OCI-M2 (cell line): Measurements from ENCODE around the gene HSP90B1.
A peak's percentile ranks its signal among the peaks of the same experiment; 100 is the strongest.

Experiments
- DNase-seq: peaks from one replicate; lab custom pipeline; 2025; ENCODE audit not compliant: unreplicated experiment; lab: John Stamatoyannopoulos, UW

Gene HSP90B1

GRCh38 chr12:103929046-103929783, 995 bp upstream of the HSP90B1 start:
- peak; percentile 90 for DNase-seq

GRCh38 chr12:103929784-103930033, 501 bp upstream of the HSP90B1 start:
- no peak for DNase-seq

GRCh38 chr12:103930787-103931735, 851 bp downstream of the HSP90B1 start:
- no peak for DNase-seq

DNA sequence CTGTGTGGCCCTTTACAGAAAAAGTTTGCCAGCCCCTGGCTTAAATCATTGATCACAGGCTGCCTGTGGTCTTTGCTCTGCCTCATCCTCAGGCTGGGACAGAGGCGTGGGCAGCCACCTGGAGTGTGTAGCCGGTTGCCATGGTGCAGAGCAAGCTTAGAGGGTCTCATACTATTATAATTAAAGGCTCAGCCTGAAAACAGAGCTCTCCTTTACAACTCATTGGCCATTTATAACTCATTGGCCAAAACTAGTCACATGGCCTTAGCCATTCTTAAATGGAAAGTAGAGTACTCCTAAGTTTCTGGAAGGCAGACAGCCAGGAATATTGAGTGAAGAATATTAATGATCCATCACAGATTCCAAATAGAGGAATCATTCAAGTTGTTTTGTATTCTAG, 3.0 kb downstream of the HSP90B1 start:
- DNase-seq = no peak

DNA sequence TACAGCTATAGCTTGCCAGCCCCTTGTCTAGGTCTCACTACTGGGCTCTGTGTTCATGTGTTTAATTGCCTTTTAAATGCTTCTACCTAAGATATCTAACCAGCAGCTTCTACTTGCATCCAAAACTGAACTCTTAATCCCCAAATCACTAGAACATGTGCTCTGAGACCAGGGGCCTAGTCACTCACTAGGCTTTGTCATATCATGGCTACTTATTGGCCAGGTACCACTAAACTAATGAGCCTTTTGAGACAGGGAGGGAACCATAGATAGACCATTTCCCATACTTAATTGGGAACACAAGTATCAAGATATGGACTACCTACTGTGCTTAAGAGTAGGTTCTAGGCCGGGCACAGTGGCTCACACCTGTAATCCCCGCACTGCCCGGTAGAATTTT, 6.5 kb downstream of the HSP90B1 start:
- DNase-seq = no peak

DNA sequence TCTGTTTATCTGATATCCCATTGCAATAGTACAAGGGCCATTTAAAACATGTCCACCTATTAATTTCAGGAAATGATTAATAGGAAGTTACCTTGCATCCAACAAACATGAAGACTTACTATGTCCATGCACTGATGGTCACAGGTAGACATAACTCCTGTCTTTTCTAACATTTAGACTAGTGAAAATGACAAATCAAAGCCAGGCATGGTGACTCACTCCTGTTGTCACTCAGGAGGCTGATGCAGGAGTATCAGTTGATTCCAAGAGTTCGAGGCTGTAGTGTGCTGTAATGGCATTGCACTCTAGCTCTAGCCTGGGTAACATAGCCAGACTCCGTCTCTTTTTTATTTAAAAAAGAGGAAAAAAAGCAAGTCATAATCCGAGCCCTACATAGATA, 14.8 kb downstream of the HSP90B1 start:
- no peak for DNase-seq

GRCh38 chr12:103947871-103948555, 17.8 kb downstream of the HSP90B1 start:
- no peak for DNase-seq

DNA sequence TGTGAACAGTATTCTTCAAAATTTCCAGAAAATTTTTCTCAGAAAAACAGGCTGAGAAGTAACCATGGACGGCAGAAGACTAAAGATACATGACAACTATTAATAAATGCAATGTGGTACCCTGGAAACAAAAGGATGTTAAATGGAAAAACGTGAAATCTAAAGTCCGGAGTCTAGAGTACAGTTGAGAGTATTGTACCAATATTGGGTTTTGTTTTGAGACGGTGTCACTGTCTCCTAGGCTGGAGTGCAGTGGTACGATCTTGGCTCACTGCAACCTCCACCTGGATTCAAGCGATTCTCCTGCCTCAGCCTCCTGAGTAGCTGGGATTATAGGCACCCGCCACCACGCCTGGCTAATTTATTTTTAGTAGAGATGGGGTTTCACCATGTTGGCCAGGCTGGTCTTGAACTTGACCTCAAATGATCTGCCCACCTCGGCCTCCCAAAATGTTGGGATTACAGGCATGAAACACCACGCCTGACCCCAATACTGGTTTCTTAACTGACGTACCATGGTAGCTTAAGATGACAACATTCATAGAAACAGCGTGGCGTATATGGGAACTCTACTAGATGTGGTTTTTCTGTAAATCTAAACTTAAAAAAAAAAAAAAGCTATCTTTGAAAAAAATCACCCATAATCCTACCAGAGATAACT, 18.7 kb downstream of the HSP90B1 start:
- DNase-seq = no peak

GRCh38 chr12:103952497-103952896, 22.3 kb downstream of the HSP90B1 start:
- no peak for DNase-seq

DNA sequence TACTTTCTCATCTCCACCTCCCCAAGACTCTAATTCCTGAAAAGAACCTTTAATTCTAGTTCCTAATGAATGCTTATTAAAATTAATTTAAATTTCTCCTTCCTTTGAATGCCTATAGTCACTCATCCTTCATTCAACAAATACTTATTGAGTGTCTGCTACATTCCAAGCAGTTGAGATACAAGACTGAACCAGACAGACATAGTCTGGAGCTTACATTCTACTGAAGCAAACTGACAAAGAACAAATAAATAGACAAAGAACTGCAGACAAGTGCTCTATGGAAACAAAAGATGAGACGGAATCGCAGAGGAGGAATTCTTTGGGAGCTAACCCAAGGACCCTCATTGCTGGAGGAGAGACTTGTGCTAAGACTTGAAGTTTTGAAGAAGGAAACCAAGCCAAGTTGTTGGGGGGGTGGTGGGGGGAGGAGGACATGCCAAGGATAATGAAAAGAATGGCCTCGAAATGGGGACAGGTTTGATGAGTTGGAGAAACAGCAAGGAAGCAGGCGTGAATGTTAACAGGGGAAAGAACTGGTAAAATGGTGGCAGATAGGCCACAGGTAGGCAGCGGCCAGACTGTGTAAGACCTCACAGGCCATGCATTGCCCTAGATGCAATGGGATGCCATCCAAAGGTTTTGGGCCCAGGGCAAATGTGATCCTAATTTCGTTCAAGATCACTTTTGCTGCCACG, 25.8 kb downstream of the HSP90B1 start:
- DNase-seq = no peak

GRCh38 chr12:103956509-103957027, 26.4 kb downstream of the HSP90B1 start:
- DNase-seq = no peak

- no peak for DNase-seq
These were observed 27.7 kb downstream of the HSP90B1 start for GRCh38 chr12:103957865-103958388.

- no peak for DNase-seq
These were observed 28.4 kb downstream of the HSP90B1 start for GRCh38 chr12:103958621-103959020.

GRCh38 chr12:103960616-103961227, 30.5 kb downstream of the HSP90B1 start:
- DNase-seq = no peak

DNA sequence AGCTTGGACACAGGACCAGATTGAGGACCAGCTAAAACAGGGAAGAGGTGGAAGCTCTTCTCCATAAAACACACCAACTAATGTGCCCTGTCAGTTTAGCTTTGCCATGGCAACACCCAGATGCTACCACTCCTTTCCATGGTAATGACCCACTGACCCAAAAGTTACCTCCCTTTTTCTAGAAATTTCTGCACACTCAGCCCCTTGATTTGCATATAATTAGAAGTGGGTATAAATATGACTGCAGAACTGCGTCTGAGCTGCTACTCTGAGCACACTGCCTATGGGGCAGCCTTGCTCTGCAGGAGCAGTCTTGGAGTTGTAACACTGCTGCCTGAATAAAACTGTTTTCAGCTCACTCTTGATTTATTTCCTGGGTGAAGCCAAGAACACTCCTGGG, 32.3 kb downstream of the HSP90B1 start:
- no peak for DNase-seq

- no peak for DNase-seq
These were observed 34.6 kb downstream of the HSP90B1 start for GRCh38 chr12:103964805-103965204.

- DNase-seq = no peak
These were observed 35.0 kb downstream of the HSP90B1 start for GRCh38 chr12:103965255-103965589.

DNA sequence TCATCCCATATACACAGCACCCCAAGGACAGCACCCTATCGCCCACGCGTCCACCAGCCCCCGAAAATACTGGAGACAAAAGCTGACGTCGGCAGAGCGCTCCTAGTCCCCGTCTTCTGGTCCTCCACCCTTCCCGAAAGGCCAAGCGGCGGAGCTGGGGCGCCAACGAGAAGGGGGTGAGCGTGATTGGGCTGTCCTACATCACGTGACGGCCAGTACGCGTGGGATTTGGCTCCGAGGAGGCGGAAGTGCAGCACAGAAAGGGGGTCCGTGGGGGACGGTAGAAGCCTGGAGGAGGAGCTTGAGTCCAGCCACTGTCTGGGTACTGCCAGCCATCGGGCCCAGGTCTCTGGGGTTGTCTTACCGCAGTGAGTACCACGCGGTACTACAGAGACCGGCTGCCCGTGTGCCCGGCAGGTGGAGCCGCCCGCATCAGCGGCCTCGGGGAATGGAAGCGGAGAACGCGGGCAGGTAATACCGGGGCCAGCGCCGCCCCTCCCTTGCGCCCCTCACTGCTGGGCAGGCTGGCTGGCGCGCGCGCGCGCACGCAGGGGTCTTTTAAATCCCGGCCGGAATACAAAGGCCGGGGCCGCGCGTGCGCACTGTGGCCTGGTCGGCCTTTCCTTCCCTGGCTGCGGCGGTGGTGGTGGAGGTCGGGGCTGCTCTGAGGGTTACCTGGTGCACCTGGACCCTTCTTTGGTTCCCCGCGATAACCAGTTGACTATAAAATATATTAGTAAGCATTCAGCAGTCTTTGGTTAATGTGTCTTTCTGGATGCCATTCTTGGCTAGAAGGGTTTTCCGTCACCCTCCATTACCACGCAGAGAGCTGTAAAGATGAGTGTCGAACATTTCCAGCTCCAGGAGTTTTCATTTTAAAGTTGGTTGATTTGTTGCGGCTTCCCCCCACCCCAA, 35.6 kb downstream of the HSP90B1 start, which contains the start of gene TDG:
TSS of gene TDG (plus strand) at position 283 of the 915 bp plus-strand sequence. CDS start at position 449, 166 bp downstream.
- DNase-seq = peak; percentile 59

DNA sequence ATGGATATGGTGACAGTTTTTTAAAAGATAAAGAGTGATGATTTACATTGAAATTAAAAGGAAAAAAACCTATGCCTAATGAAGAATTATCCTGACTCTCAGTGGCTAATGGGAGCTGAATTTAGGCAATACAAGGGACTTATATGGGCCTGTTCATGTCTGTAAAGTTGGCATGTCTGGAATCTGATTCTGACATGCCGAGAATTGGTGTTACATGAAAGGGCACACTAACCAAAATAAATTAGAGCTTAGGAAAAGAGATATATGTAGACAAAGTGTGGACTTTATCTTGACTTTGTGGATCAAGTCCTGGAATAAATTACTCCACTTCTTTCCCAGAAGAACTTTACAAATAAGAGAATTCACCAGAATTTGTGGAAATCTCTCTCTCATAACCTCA, 36.5 kb downstream of the HSP90B1 start:
- no peak for DNase-seq
